Kasumi-1 (cell line): Measurements from ENCODE around the gene GDPD3.
"Not testable (repeated sequence)": the region's sequence is repeated elsewhere in the genome, so short reads cannot be mapped to it uniquely, and the experiment has no call there.

Source experiments
- DNase-seq, 2 experiments: peaks; one replicate each; lab custom pipeline; 2025; lab: John Stamatoyannopoulos, UW

The GDPD3 gene, protein sequence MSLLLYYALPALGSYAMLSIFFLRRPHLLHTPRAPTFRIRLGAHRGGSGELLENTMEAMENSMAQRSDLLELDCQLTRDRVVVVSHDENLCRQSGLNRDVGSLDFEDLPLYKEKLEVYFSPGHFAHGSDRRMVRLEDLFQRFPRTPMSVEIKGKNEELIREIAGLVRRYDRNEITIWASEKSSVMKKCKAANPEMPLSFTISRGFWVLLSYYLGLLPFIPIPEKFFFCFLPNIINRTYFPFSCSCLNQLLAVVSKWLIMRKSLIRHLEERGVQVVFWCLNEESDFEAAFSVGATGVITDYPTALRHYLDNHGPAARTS

DNA sequence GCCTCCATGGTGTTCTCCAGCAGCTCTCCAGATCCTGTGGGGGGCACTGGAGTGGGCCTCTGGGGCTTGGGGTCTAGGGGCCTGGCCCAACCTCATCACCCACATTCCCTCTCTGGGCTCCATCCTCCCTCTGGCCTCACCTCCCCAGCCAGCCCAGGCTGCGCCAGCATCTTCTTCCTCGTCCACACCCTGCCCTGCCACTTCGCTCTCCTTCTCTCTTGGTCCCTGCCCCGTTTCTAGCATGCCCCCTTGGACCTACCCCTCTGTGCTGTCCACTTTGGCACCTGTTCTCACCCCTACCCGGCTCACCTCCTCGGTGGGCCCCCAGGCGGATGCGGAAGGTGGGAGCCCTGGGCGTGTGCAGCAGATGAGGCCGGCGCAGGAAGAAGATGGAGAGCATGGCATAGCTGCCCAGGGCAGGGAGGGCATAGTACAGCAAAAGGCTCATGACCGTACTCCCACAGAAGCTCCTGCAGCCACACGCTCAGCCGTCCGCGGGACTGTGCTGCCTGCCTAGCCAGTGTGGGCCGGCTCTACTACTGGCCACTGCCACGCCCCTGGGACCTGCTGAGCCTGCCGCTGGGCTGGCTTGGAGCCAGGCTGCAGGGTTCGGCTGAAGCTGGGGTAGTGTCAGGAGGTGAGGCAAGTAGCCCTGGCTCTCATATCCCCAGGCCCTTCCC lies at the start of gene GDPD3:
TSS of gene GDPD3 (minus strand) at position 507 of the 680 bp plus-strand sequence. CDS start at position 448, 59 bp downstream.
- DNase-seq, result no peak

DNA sequence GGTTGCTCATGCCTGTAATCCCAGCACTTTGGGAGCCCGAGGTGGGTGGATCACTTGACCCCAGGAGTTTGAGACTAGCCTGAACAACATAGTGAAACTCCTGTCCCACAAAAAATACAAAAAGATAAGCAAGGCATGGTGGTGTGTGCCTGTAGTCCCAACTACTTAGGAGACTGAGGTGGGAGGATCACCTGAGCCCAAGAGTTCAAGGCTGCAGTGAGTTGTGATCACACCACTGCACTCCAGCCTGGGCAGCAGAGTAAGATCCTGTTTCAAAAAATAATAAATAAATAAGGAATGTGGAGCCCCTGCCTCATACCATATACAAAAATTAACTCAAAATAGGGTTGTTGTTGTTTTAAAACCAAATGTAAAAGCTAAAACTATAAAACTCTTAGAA lies 43.9 kb upstream of the GDPD3 start:
- DNase-seq, result no peak

DNA sequence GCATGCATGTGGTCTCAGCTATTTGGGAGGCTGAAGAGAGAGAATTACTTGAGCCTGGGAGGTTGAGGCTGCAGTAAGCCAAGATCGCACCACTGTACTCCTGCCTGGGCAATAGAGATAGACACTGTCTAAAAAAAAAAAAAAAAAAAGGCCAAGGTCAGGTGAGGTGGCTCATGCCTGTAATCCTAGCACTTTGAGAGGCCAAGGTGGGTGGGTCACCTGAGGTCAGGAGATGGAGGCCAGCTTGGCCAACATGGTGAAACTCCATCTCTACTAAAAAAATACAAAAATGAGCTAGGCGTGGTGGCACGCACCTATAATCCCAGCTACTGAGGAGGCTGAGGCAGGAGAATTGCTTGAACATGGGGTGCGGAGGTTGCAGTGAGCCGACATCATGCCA lies 41.9 kb upstream of the GDPD3 start:
- no peak for DNase-seq

DNA sequence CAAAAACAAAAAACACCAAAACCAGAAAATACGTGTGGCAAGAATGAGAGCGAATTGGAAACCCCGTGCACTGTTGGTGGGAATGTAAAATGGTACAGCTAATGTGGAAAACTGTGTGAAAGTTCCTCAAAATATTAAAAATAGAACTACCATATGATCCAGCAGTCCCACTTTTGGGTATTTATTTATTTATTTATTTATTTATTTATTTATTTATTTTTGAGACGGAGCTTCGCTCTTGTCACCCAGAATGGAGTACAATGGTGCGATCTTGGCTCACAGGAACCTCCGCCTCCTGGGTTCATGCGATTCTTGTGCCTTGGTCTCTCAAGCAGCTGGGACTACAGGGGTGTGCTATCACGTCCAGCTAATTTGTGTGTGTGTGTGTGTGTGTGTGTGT lies 39.2 kb upstream of the GDPD3 start:
- no peak for DNase-seq

DNA sequence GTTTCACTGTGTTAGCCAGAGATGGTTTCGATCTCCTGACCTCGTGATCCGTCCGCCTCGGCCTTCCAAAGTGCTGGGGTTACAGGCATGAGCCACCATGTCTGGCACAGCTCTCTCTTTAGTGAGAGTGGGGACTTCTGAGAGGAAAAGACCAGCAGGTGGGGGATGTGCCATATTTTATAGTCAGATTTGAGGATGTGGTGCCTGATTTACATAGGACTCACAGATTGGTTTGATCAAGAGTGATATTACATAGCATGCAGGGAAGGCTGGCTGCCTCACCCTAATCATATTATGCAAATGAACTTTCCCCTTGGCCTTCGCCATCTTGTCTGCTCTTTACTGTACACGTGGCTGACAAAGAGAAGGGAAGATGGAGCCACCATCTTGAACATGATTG lies 37.8 kb upstream of the GDPD3 start:
- no peak for DNase-seq

DNA sequence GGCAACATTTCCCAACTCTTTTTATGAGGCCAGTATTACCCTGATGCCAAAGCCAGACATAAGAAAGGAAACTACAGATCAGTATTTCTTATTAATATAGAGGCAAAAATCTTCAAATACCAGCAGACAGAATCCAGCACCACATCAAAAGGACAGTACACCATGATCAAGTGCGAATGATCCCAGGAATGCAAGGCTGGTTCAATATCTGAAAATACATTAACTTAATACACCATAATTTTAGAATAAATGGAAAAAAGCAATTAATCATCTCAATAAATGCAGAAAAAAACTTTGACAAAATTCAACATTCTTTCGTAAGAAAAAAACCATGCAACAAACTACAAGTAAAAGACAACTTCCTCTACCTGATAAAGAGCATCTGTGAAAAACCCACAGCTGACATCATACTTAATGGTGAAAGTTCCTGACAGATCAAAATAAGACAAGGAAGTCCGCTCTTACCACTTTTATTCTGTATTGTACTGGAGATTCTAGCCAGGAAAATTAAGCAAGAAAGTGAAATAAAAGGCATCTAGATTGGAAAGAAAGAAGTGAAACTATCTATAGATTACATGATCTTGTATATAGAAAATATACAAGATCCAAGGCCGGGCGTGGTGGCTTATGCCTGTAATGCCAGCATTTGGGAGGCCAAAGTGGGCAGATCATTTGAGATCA lies 36.1 kb upstream of the GDPD3 start:
- no peak for DNase-seq

DNA sequence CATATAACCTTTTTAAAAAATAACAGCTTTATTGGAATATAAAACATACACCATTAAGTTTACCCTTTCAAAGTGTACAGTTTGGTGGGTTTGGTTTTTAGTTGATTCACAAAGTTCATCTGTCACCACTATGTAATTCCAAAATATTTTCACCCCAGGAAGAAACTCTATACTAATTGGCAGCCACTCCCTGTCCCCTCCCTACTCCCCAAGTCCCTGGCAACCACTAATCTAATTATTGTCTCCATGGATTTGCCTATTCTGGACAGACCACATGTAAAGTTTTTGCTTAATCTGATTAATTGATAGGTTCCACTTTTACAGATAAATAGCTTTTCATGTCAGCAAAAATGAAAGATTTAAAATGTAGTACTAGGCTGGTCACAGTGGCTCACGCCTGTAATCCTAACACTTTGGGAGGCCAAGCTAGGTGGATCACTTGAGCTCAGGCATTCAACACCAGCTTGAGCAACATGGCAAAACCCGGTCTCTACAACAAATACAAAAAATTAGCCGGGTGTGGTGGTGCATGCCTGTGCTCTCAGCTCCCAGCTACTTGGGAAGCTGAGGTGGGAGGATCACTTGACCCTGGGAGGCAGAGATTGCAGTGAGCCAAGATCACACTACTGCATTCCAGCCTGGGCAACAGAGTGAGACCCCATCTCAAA lies 34.6 kb upstream of the GDPD3 start:
- DNase-seq, result no peak

DNA sequence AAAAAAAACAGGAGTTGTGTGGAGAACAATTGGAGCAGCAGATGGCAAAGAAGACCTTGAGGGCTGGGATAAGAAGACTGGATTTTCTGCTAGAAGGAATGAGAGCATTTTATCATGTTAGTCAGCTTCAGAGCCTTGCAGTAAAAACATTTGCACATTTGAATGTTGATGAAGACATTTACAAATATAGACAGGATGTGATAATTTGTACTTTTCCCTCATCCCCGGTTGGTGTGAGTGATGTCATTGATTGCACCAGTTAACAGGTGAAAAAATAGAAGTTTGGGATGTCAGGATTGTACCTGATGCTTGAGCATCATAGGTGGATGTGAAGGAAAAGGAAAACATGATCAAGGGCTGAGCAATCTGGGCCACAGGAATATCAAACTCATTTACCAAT lies 32.3 kb upstream of the GDPD3 start:
- no peak for DNase-seq

DNA sequence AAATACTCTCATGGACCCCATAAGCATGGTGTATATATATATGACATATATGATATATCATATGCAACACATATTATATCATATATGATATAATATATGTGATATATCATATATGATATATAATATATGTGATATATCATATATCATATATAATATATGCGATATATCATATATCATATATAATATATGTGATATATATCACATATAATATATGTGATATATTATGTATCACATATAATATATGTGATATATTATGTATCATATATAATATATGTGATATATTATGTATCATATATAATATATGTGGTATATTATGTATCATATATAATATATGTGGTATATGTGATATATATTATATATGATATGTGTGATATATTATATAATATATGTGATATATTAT lies 31.6 kb upstream of the GDPD3 start:
- DNase-seq, result no peak

DNA sequence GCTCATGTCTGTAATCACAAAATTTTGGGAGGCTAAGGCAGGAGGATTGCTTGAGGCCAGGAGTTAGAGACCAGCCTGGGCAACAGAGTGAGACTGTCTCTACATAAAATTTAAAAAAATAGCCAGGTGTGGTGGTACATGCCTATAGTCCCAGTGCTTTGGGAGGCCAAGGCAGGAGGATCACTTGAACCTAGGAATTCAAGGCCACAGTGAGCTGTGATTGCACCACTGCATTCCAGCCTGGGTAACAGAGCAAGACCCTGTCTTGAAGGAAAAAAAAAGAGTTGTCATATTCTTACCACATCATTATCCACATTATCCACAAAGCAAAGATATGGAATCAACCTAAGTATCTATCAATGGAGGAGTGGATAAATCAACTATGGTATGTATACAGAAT lies 30.7 kb upstream of the GDPD3 start:
- DNase-seq, result no peak

DNA sequence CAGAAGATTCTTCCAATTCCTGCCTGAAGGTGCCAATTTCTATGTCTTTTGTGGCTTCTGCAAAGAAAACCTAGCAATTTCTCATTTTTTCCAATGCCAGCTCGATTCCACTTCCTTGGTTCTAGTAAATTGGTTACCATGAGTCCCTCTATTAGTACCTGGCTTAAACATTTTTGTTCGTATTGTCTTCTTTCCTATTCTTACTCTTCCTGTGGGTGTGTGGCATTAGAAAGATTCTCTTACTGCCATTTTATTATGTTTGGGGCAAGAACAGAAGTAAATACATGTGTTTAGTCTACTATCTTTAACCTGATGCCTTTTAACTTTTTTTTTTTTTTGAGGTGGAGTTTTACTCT lies 30.0 kb upstream of the GDPD3 start:
- DNase-seq, result no peak

DNA sequence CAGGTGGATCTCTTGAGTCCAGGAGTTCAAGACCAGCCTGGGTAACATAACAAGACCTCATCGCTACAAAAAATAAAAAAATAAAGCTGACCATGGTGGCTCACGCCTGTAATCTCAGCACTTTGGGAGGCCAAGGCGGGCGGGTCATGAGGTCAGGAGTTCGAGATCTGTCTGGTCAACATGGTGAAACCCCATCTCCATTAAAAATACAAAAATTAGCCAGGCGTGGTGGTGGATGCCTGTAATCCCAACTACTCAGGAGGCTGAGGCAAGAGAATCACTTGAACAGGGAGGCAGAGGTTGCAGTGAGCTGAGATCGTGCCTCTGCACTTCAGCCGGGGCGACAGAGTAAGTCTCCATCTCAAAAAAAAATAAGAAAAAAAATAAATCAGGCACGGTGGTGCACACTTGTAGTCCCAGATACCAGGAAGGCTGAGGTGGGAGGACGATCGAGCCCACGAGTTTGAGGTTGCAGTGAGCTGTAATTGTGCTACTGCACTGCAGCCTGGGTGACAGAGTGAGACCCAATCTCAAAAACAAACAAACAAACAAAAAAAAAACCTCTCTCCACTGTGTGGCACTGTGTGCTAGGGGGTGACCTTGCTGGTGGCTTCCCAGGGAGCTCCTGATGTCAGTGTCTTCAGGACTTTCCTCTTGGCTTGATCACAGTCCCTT lies 29.5 kb upstream of the GDPD3 start:
- DNase-seq, result peak; percentile 10 to 29

DNA sequence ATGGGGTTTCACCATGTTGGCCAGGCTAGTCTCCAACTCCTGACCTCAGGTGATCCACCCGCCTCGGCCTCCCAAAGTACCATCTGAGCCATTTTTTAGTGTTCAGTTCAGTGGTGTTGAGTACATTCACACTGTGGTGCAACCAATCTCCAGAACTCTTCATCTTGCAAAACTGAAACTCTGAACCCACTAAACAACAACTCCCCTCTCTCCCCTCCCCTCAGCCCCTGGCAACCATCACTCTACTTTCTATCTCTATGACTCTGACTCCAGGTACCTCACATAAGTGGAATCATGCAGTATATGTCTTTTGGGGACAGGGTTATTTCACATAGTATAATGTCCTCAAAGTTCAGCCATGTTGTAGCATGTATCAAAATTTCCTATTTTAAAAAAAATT lies 28.4 kb upstream of the GDPD3 start:
- no peak for DNase-seq

DNA sequence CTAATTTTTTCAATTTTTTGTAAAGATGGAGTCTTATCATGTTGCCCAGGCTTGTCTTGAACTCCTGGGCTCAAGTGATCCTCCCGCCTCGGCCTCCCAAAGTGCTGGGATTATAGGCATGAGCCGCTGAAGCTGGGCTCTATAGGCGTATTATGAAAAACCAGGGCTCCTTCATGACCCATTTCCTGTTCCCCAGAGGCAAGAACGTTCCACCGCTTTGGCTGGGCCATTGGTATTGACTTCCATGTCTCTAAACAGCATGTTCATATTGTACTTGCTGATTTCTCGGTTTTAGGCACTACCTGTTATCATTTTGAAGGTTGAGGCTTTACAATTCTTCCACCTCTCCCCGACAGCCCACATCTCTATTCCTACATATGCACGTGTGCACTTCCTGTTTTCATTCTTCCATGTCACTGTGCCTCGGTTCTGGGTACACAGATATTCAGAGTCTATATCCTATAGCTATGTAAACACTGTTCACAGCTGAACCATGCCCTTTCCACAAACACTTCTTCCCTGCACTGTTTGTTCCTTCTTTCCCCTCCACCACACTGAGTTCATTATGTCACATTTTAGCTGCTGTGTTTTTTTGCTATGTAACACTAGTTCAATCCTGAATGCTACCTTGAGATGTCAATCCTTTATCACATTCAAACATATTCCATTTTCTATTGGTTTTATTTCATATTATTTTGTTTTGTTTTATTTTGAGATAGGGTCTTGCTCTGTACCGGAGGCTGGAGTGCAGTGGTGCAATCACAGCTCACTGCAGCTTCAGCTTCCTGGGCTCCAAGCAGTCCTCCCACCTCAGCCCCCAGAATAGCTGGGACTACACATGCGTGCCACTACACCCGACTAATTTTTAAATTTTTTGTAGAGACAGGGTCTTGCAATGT lies 26.5 kb upstream of the GDPD3 start:
- no peak for DNase-seq

DNA sequence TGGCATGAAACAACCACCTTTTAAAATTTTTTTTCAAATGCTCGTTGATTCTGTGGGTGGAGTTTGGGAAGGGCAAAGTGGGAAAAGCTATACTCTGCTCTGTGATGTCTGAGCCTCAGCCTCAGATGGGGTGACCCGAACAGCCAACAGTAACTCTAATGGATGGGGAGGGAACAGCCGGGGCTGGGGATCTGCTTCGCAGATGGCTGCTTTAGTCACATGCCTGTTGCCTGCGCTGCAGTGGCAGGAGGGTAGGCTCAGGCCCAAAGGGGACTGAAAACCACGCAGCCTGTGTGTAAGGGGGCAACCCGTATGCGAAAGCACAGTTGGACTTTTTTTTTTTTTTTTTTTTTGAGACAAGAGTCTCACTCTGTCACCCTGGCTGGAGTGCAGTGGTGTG lies 24.6 kb upstream of the GDPD3 start:
- DNase-seq, result no peak

DNA sequence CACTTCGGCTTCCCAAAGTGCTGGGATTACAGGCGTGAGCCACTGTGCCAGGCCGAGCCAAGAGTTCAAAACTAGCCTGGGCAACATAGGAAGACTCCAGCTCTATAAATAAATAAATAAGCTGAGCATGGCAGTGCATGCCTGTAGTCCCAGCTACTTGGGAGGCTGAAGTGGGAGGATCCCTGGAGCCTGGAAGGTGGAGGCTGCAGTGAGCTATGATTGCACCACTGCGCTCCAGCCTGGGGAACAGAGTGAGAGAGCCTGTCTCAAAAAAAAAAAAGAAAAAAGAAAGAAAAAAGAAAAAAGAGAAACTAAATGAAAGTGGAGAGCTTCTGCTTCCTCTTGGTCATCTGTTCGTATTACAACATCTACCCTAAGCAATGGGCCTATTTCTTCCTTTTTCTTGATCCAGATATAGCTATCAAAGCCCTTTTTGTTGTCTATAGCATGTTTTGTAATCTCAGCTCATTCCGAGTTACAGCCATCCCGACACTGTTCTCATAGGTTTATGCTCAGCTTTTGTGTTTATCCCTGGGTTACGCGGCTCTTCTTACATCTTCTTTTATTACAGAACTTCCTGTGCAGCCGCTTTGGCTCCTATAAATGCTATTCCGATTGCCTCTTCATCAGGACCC lies 23.8 kb upstream of the GDPD3 start:
- no peak for DNase-seq

DNA sequence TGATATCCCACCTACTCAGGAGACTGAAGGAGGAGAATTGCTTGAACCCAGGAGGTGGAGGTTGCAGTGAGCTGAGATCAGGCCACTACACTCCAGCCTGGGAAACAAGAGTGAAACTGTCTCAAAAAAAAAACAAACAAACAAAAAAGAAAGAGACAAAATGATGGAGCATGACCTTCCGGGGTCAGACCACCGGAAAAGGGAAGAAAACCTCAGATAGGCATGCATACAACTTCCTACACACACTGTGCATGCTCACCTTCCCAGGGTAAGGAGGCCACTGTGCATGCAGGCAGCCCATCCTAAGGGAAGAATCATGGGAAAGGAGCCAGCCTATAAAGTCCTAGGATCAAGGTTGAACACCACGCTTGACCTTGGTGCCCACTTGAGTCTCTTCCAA lies 19.3 kb upstream of the GDPD3 start:
- no peak for DNase-seq

DNA sequence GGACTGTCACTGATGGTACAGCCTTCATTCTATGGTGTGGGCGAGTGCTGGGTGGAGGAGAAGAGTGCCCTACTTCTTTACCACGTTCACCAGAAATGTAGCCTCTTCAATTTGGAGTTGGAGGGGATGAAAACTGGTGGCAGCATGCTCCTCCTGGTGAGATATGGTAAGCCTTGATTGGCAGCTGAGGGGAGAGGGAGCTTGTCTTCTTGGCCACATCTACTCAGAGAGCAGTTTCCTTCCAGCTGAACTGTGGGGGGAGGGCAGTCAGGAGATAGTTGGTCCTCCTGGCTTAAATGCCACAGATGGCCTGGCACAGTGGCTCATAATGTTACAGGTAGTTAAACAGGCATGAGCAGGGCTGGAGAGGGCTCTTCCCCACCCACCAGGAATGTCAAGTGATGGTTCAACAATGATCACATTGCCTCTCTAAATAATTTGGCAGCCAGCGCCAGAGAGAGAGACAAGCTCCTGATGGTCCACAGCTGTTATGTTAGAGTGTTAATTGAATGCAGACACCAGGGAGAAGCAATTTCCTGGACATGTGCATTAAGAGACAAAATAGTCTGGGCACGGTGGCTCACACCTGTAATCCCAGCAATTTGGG lies 18.6 kb upstream of the GDPD3 start:
- DNase-seq, result no peak

DNA sequence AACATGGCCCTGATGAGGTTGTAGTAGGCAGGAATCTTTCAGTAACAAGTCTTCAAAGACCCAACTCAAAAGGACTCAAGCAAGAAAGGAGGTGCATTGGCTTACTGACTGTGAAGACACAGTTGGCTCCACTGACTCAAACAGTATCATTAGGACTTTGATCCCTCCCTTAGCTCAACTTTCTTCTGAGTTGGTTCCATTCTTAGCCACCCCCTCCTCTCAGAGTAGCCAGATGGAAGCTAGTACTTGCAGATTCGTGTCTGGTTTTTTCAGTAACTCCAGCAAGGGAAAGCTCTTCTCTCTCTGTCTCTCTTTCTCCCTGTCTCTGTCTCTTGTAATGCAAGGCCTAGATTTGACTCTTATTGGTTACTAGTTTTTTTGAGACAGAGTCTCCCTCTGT lies 14.7 kb upstream of the GDPD3 start:
- no peak for DNase-seq

DNA sequence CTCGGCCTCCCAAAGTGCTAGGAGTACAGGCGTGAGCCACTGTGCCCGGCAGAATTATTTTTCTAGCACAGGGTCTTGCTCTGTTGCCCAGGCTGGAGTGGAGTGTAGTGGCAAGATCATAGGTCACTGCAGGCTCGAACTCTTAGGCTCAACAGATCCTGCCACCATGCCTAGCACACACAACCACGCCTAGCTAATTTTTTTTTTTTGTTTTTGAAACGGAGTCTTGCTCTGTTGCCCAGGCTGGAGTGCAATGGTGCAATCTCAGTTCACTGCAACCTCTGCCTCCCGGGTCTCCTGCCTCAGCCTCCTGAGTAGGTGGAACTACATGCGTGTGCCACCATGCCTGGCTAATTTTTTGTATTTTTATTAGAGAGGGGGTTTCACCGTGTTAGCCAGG lies 12.4 kb upstream of the GDPD3 start:
- DNase-seq, result not testable (repeated sequence)
